ENCODE data around the gene ZNF337. TPM values are rescaled to one million over a fixed set of nuclear protein-coding genes. Genes with fewer than 3 reads are reported as not detected.

Gene ZNF337
- total and polyA plus RNA-seq, 2 donors (not counting 3 experiments of a cell fraction or from before 2014, with no cell fraction given) = 8.5 to 16.7 TPM

DNA sequence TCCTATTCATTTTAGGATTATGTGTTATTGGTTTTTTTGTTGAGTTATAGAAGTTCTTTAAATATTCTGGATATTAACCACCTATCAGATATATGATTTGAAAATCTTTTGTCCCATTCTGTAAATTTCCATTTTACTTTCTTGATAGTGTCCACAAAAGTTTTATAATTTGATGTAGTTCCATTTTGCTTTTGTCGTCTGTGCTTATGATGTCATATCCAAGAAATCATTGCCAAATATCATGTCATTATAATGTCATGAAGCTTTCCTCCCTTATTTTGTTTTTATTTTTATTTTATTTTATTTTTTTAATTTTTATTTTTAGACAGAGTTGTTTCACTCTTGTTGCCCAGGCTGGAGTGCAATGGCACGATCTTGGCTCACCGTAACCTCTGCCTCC, 51.8 kb downstream of the ZNF337 start:
- H3K9me1 ChIP-seq (replicated peaks; ENCODE audit: control insufficient read depth, extremely low read depth, insufficient read depth, low read length) = no peaks in the 10 kb centered on the region
- intact Hi-C loops (cut with micrococcal nuclease) = no loop called here
- H3K4me2 ChIP-seq (ENCODE audit: insufficient read depth, low read length) = no peak overlapping the region
- H4K20me1 ChIP-seq (replicated peaks; ENCODE audit: control insufficient read depth, extremely low read depth, insufficient read depth, low read length) = no peaks in the 10 kb centered on the region
- FAIRE-seq (no peak), DNase-seq (ENCODE audit: low read depth, low spot score) (no peak)
- no peak overlapping the region for H3K9ac ChIP-seq (replicated peaks; ENCODE audit: extremely low read depth, insufficient read depth, low read length)
- ChIA-PET CTCF (no interaction called here), POLR2A (no interaction called here)
- H3K79me2 ChIP-seq (ENCODE audit: control insufficient read depth, insufficient read depth, low read length) = no peaks in the 10 kb centered on the region
- no TSS peak for BruUV-seq (replicated peaks)
- H2AFZ ChIP-seq (ENCODE audit: low read depth, low read length) = no peak overlapping the region
- TF ChIP-seq FOS (IDR thresholded peaks at IDR 0.05; ENCODE audit: borderline replicate concordance, insufficient read depth, low read length) = no peak
- TF ChIP-seq GATA2 (IDR thresholded peaks at IDR 0.05; ENCODE audit: insufficient read depth, insufficient read length, low read depth, low read length) = no peak
- TF ChIP-seq MYC (IDR thresholded peaks at IDR 0.05; ENCODE audit: low read depth, low read length) = no peak
- TF ChIP-seq EZH2 (IDR thresholded peaks at IDR 0.05; ENCODE audit: borderline replicate concordance, low read depth, low read length, severe bottlenecking) = no peak
- TF ChIP-seq, protein P1, sequence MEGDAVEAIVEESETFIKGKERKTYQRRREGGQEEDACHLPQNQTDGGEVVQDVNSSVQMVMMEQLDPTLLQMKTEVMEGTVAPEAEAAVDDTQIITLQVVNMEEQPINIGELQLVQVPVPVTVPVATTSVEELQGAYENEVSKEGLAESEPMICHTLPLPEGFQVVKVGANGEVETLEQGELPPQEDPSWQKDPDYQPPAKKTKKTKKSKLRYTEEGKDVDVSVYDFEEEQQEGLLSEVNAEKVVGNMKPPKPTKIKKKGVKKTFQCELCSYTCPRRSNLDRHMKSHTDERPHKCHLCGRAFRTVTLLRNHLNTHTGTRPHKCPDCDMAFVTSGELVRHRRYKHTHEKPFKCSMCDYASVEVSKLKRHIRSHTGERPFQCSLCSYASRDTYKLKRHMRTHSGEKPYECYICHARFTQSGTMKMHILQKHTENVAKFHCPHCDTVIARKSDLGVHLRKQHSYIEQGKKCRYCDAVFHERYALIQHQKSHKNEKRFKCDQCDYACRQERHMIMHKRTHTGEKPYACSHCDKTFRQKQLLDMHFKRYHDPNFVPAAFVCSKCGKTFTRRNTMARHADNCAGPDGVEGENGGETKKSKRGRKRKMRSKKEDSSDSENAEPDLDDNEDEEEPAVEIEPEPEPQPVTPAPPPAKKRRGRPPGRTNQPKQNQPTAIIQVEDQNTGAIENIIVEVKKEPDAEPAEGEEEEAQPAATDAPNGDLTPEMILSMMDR (IDR thresholded peaks at IDR 0.05; ENCODE audit: extremely low read depth in 1 of 2, insufficient read depth in 1 of 2, low read depth in 1 of 2, low read length in 2 of 2) = no peak
- TF ChIP-seq, protein P2, sequence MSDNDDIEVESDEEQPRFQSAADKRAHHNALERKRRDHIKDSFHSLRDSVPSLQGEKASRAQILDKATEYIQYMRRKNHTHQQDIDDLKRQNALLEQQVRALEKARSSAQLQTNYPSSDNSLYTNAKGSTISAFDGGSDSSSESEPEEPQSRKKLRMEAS (IDR thresholded peaks at IDR 0.05; ENCODE audit: insufficient read depth, insufficient read length) = no peak
- no peak for TF ChIP-seq JUN (IDR thresholded peaks at IDR 0.05; ENCODE audit: borderline replicate concordance, insufficient read depth, insufficient read length, low read depth)
- TF ChIP-seq POLR2A (IDR thresholded peaks at IDR 0.05; ENCODE audit: low read depth, low read length) = no peak
- TF ChIP-seq POLR2AphosphoS5 (IDR thresholded peaks at IDR 0.05; ENCODE audit: insufficient read depth, low read depth, low read length) = no peak
- no peaks in the 10 kb centered on the region for H3K27me3 ChIP-seq (ENCODE audit: control insufficient read depth in 2 of 2, insufficient read depth in 2 of 2, low read length in 2 of 2)
- H3K4me1 ChIP-seq (ENCODE audit: control insufficient read depth, extremely low read depth, insufficient read depth, low read length) = no peaks in the 10 kb centered on the region
- no peaks in the 10 kb centered on the region for H3K9me3 ChIP-seq (replicated peaks; ENCODE audit: control insufficient read depth, insufficient read depth, low read length)
- H3K27ac ChIP-seq (ENCODE audit: insufficient read depth, low read depth, low read length) = no peak overlapping the region
- H3K4me3 ChIP-seq (replicated peaks in 1 of 3; ENCODE audit: insufficient read depth in 1 of 3, low read depth in 1 of 3, low read length in 3 of 3) = no peak overlapping the region
- dilution Hi-C loops (cut with MboI; ENCODE audit: extremely low pct_ligation_motif_present, low sequenced_read_pairs) = no loop called here
- no peaks in the 10 kb centered on the region for H3K36me3 ChIP-seq (ENCODE audit: control insufficient read depth in 2 of 2, extremely low read depth in 1 of 2, insufficient read depth in 2 of 2, low read length in 2 of 2)

All from endothelial cell of umbilical vein (primary cell).